Measurements from ENCODE around the gene ANP32A.

The ANP32A gene

GRCh38 chr15:68792901-68793766 lies 27.6 kb downstream of the ANP32A start:
- Histone ChIP-seq H2AK5ac (ENCODE audit: low read length) (no peak overlapping the region), H3K27me3 (ENCODE audit: insufficient read depth, low read length, poor library complexity) (no peaks in the 10 kb centered on the region), H3K27ac (ENCODE audit: low read depth, low read length) (no peak overlapping the region), H2BK120ac (ENCODE audit: low read depth, low read length) (no peak overlapping the region), H2BK5ac (ENCODE audit: low read length) (no peak overlapping the region), H4K5ac (ENCODE audit: low read length) (no peak overlapping the region), H3K4ac (ENCODE audit: low read depth, low read length) (no peak overlapping the region), H3K79me2 (ENCODE audit: control insufficient read depth, insufficient read depth, low read length) (peaks cover 86% of the 10 kb centered on the region), H3K4me1 (ENCODE audit: control insufficient read depth, low read depth, low read length) (peaks cover 48% of the 10 kb centered on the region), H3K56ac (ENCODE audit: low read length) (no peak overlapping the region), H2BK15ac (replicated peaks; ENCODE audit: low read depth) (no peak overlapping the region), H3K9ac (ENCODE audit: low read length) (no peak overlapping the region), H3K79me1 (ENCODE audit: low read length) (peaks cover 59% of the 10 kb centered on the region), H3K23ac (ENCODE audit: low read length) (peak overlapping the region; percentile 11), H3K18ac (ENCODE audit: low read length) (no peak overlapping the region), H3K4me3 (ENCODE audit: low read length) (no peak overlapping the region), H4K8ac (ENCODE audit: low read depth, low read length) (no peak overlapping the region), H3K36me3 (ENCODE audit: control insufficient read depth, insufficient read depth, low read length) (no peaks in the 10 kb centered on the region), H3K4me2 (ENCODE audit: low read length) (no peak overlapping the region)
- WGBS (ENCODE audit: extremely low coverage, insufficient coverage, low lambda C conversion rate), result no CpG with 5 or more reads among the region's 14 CpGs
- peak; percentile 48 for DNase-seq

GRCh38 chr15:68791431-68792283 lies 29.0 kb downstream of the ANP32A start:
- no peak overlapping the region for H2BK120ac ChIP-seq (ENCODE audit: low read depth, low read length)
- H3K18ac ChIP-seq (ENCODE audit: low read length), result no peak overlapping the region
- no CpG with 5 or more reads among the region's 3 CpGs for WGBS (ENCODE audit: extremely low coverage, insufficient coverage, low lambda C conversion rate)
- peaks cover 80% of the 10 kb centered on the region for H3K79me2 ChIP-seq (ENCODE audit: control insufficient read depth, insufficient read depth, low read length)
- H3K27ac ChIP-seq (ENCODE audit: low read depth, low read length), result no peak overlapping the region
- peaks cover 47% of the 10 kb centered on the region for H3K4me1 ChIP-seq (ENCODE audit: control insufficient read depth, low read depth, low read length)
- peak; percentile 63 for DNase-seq
- H3K56ac ChIP-seq (ENCODE audit: low read length), result no peak overlapping the region
- H2BK15ac ChIP-seq (replicated peaks; ENCODE audit: low read depth), result no peak overlapping the region
- no peak overlapping the region for H2AK5ac ChIP-seq (ENCODE audit: low read length)
- no peaks in the 10 kb centered on the region for H3K36me3 ChIP-seq (ENCODE audit: control insufficient read depth, insufficient read depth, low read length)
- no peaks in the 10 kb centered on the region for H3K27me3 ChIP-seq (ENCODE audit: insufficient read depth, low read length, poor library complexity)
- H3K4ac ChIP-seq (ENCODE audit: low read depth, low read length), result no peak overlapping the region
- H2BK5ac ChIP-seq (ENCODE audit: low read length), result no peak overlapping the region
- no peak overlapping the region for H3K4me2 ChIP-seq (ENCODE audit: low read length)
- H4K8ac ChIP-seq (ENCODE audit: low read depth, low read length), result no peak overlapping the region
- H3K4me3 ChIP-seq (ENCODE audit: low read length), result no peak overlapping the region
- no peak overlapping the region for H4K5ac ChIP-seq (ENCODE audit: low read length)
- no peak overlapping the region for H3K9ac ChIP-seq (ENCODE audit: low read length)
- H3K23ac ChIP-seq (ENCODE audit: low read length), result no peak overlapping the region
- peaks cover 54% of the 10 kb centered on the region for H3K79me1 ChIP-seq (ENCODE audit: low read length)

- Histone ChIP-seq H3K79me2 (ENCODE audit: control insufficient read depth, insufficient read depth, low read length) (peaks cover 75% of the 10 kb centered on the region), H2BK120ac (ENCODE audit: low read depth, low read length) (no peak overlapping the region), H2BK5ac (ENCODE audit: low read length) (no peak overlapping the region), H3K79me1 (ENCODE audit: low read length) (peaks cover 51% of the 10 kb centered on the region), H4K8ac (ENCODE audit: low read depth, low read length) (no peak overlapping the region), H2AK5ac (ENCODE audit: low read length) (no peak overlapping the region), H3K4me2 (ENCODE audit: low read length) (no peak overlapping the region), H3K36me3 (ENCODE audit: control insufficient read depth, insufficient read depth, low read length) (peaks cover 1% of the 10 kb centered on the region), H3K56ac (ENCODE audit: low read length) (no peak overlapping the region), H3K27me3 (ENCODE audit: insufficient read depth, low read length, poor library complexity) (no peaks in the 10 kb centered on the region), H3K4me3 (ENCODE audit: low read length) (no peak overlapping the region), H3K27ac (ENCODE audit: low read depth, low read length) (no peak overlapping the region), H3K9ac (ENCODE audit: low read length) (no peak overlapping the region), H3K23ac (ENCODE audit: low read length) (peak overlapping the region; percentile 73), H4K5ac (ENCODE audit: low read length) (no peak overlapping the region), H2BK15ac (replicated peaks; ENCODE audit: low read depth) (no peak overlapping the region), H3K18ac (ENCODE audit: low read length) (no peak overlapping the region), H3K4me1 (ENCODE audit: control insufficient read depth, low read depth, low read length) (peaks cover 45% of the 10 kb centered on the region), H3K4ac (ENCODE audit: low read depth, low read length) (no peak overlapping the region)
- no peak for DNase-seq
- WGBS (ENCODE audit: extremely low coverage, insufficient coverage, low lambda C conversion rate), result no CpG with 5 or more reads among the region's 2 CpGs
Measured at GRCh38 chr15:68790910-68791309, 29.8 kb downstream of the ANP32A start.

GRCh38 chr15:68790242-68790575 lies 30.5 kb downstream of the ANP32A start:
- Histone ChIP-seq H2BK15ac (replicated peaks; ENCODE audit: low read depth) (no peak overlapping the region), H3K27me3 (ENCODE audit: insufficient read depth, low read length, poor library complexity) (no peaks in the 10 kb centered on the region), H2AK5ac (ENCODE audit: low read length) (no peak overlapping the region), H3K36me3 (ENCODE audit: control insufficient read depth, insufficient read depth, low read length) (peaks cover 1% of the 10 kb centered on the region), H3K4me2 (ENCODE audit: low read length) (no peak overlapping the region), H2BK120ac (ENCODE audit: low read depth, low read length) (no peak overlapping the region), H3K79me2 (ENCODE audit: control insufficient read depth, insufficient read depth, low read length) (peaks cover 75% of the 10 kb centered on the region), H2BK5ac (ENCODE audit: low read length) (peak overlapping the region; percentile 17), H4K8ac (ENCODE audit: low read depth, low read length) (no peak overlapping the region), H3K79me1 (ENCODE audit: low read length) (peaks cover 56% of the 10 kb centered on the region), H3K18ac (ENCODE audit: low read length) (no peak overlapping the region), H4K5ac (ENCODE audit: low read length) (no peak overlapping the region), H3K9ac (ENCODE audit: low read length) (no peak overlapping the region), H3K4ac (ENCODE audit: low read depth, low read length) (no peak overlapping the region), H3K23ac (ENCODE audit: low read length) (no peak overlapping the region), H3K56ac (ENCODE audit: low read length) (peak overlapping the region; percentile 19), H3K4me1 (ENCODE audit: control insufficient read depth, low read depth, low read length) (peaks cover 42% of the 10 kb centered on the region), H3K27ac (ENCODE audit: low read depth, low read length) (peak overlapping the region; percentile 23), H3K4me3 (ENCODE audit: low read length) (no peak overlapping the region)
- no peak for DNase-seq
- no CpG with 5 or more reads among the region's 8 CpGs for WGBS (ENCODE audit: extremely low coverage, insufficient coverage, low lambda C conversion rate)

- H3K23ac ChIP-seq (ENCODE audit: low read length), result no peak overlapping the region
- no peaks in the 10 kb centered on the region for H3K27me3 ChIP-seq (ENCODE audit: insufficient read depth, low read length, poor library complexity)
- H4K8ac ChIP-seq (ENCODE audit: low read depth, low read length), result no peak overlapping the region
- DNase-seq, result peak; percentile 95
- H4K5ac ChIP-seq (ENCODE audit: low read length), result no peak overlapping the region
- H3K9ac ChIP-seq (ENCODE audit: low read length), result peak overlapping the region; percentile 25
- H3K79me1 ChIP-seq (ENCODE audit: low read length), result peaks cover 54% of the 10 kb centered on the region
- peaks cover 39% of the 10 kb centered on the region for H3K4me1 ChIP-seq (ENCODE audit: control insufficient read depth, low read depth, low read length)
- peak overlapping the region; percentile 34 for H3K56ac ChIP-seq (ENCODE audit: low read length)
- H2BK15ac ChIP-seq (replicated peaks; ENCODE audit: low read depth), result no peak overlapping the region
- peak overlapping the region; percentile 23 for H3K27ac ChIP-seq (ENCODE audit: low read depth, low read length)
- WGBS (ENCODE audit: extremely low coverage, insufficient coverage, low lambda C conversion rate), result no CpG with 5 or more reads among the region's 7 CpGs
- peak overlapping the region; percentile 6 for H3K18ac ChIP-seq (ENCODE audit: low read length)
- H3K4me3 ChIP-seq (ENCODE audit: low read length), result no peak overlapping the region
- no peak overlapping the region for H3K4ac ChIP-seq (ENCODE audit: low read depth, low read length)
- H2BK5ac ChIP-seq (ENCODE audit: low read length), result no peak overlapping the region
- H3K4me2 ChIP-seq (ENCODE audit: low read length), result no peak overlapping the region
- peaks cover 1% of the 10 kb centered on the region for H3K36me3 ChIP-seq (ENCODE audit: control insufficient read depth, insufficient read depth, low read length)
- no peak overlapping the region for H2AK5ac ChIP-seq (ENCODE audit: low read length)
- H2BK120ac ChIP-seq (ENCODE audit: low read depth, low read length), result no peak overlapping the region
- H3K79me2 ChIP-seq (ENCODE audit: control insufficient read depth, insufficient read depth, low read length), result peaks cover 72% of the 10 kb centered on the region
Measured at GRCh38 chr15:68789534-68790241, 31.0 kb downstream of the ANP32A start.
